NOMO-1 treated with DMSO at 0.1 percent for 48 hours (cell line): Measurements from ENCODE around the gene EDAR.

Experiments used
- DNase-seq: peaks from one replicate; lab custom pipeline; 2025; ENCODE audit not compliant: unreplicated experiment; lab: John Stamatoyannopoulos, UW

EDAR gene

GRCh38 chr2:108911807-108912628 lies 77.0 kb downstream of the EDAR start:
- DNase-seq: no peak

- DNase-seq: no peak
Measured at GRCh38 chr2:108911401-108911800, 77.6 kb downstream of the EDAR start.

GRCh38 chr2:108910541-108911396 lies 78.3 kb downstream of the EDAR start:
- no peak for DNase-seq

GRCh38 chr2:108910011-108910431 lies 79.0 kb downstream of the EDAR start:
- no peak for DNase-seq

- DNase-seq: no peak
Measured at GRCh38 chr2:108909275-108909823, 79.7 kb downstream of the EDAR start.

GRCh38 chr2:108908713-108909070 lies 80.3 kb downstream of the EDAR start:
- no peak for DNase-seq

GRCh38 chr2:108907822-108908712 lies 81.0 kb downstream of the EDAR start:
- no peak for DNase-seq

GRCh38 chr2:108906403-108907077 lies 82.5 kb downstream of the EDAR start:
- no peak for DNase-seq

GRCh38 chr2:108905906-108906305 lies 83.1 kb downstream of the EDAR start:
- no peak for DNase-seq

- DNase-seq: no peak
Measured at GRCh38 chr2:108905176-108905575, 83.8 kb downstream of the EDAR start.

- DNase-seq: no peak
Measured at GRCh38 chr2:108904680-108905079, 84.3 kb downstream of the EDAR start.

GRCh38 chr2:108898315-108899082 lies 90.5 kb downstream of the EDAR start:
- no peak for DNase-seq

- no peak for DNase-seq
Measured at GRCh38 chr2:108896741-108897140, 92.3 kb downstream of the EDAR start.

GRCh38 chr2:108895188-108895587 lies 93.8 kb downstream of the EDAR start:
- no peak for DNase-seq

- DNase-seq: no peak
Measured at GRCh38 chr2:108894766-108895165, 94.3 kb downstream of the EDAR start.

- DNase-seq: no peak
Measured at GRCh38 chr2:108893277-108893676, 95.7 kb downstream of the EDAR start.

GRCh38 chr2:108889907-108890306 lies 99.1 kb downstream of the EDAR start:
- DNase-seq: no peak

GRCh38 chr2:108884619-108885018 lies 104.4 kb downstream of the EDAR start:
- no peak for DNase-seq

- no peak for DNase-seq
Measured at GRCh38 chr2:108878276-108878675, 110.7 kb downstream of the EDAR start.

GRCh38 chr2:108877506-108877905 lies 111.5 kb downstream of the EDAR start:
- no peak for DNase-seq
